HG03097 (cell line): ENCODE measurements around the gene MAP1B.

Experiments
- ATAC-seq: cut with Tn5 transposase; IDR thresholded peaks from one replicate; pipeline ENCODE4 v1.9.1; 2021; ENCODE audit not compliant: unreplicated experiment, low FRiP score

MAP1B gene

GRCh38 chr5:72093824-72094223 lies 13.5 kb upstream of the MAP1B start:
- ATAC-seq, result no peak

- no peak for ATAC-seq
These were observed 10.6 kb upstream of the MAP1B start for GRCh38 chr5:72096602-72097188.

GRCh38 chr5:72101828-72102227 lies 5.4 kb upstream of the MAP1B start:
- no peak for ATAC-seq

GRCh38 chr5:72106817-72107130 lies 501 bp upstream of the MAP1B start:
- ATAC-seq, result no peak

- no peak for ATAC-seq
These were observed 576 bp downstream of the MAP1B start for GRCh38 chr5:72107901-72108201.

GRCh38 chr5:72108202-72109061 lies 1.2 kb downstream of the MAP1B start:
- ATAC-seq, result no peak

GRCh38 chr5:72109062-72109411 lies 1.8 kb downstream of the MAP1B start:
- ATAC-seq, result no peak

- ATAC-seq, result no peak
These were observed 2.4 kb downstream of the MAP1B start for GRCh38 chr5:72109625-72110024.

- ATAC-seq, result no peak
These were observed 3.2 kb downstream of the MAP1B start for GRCh38 chr5:72110394-72111013.

- ATAC-seq, result no peak
These were observed 5.1 kb downstream of the MAP1B start for GRCh38 chr5:72112389-72112788.

- no peak for ATAC-seq
These were observed 7.4 kb downstream of the MAP1B start for GRCh38 chr5:72114629-72115028.

- ATAC-seq, result no peak
These were observed 8.0 kb downstream of the MAP1B start for GRCh38 chr5:72115296-72115695.

GRCh38 chr5:72117307-72117706 lies 10.0 kb downstream of the MAP1B start:
- no peak for ATAC-seq

GRCh38 chr5:72121052-72121779 lies 13.9 kb downstream of the MAP1B start:
- ATAC-seq, result no peak

GRCh38 chr5:72121780-72122445 lies 14.6 kb downstream of the MAP1B start:
- no peak for ATAC-seq

- ATAC-seq, result no peak
These were observed 15.3 kb downstream of the MAP1B start for GRCh38 chr5:72122602-72123001.

- ATAC-seq, result no peak
These were observed 16.6 kb downstream of the MAP1B start for GRCh38 chr5:72123764-72124376.

- no peak for ATAC-seq
These were observed 18.1 kb downstream of the MAP1B start for GRCh38 chr5:72125271-72125940.

GRCh38 chr5:72125941-72126620 lies 18.8 kb downstream of the MAP1B start:
- ATAC-seq, result no peak

GRCh38 chr5:72126796-72127195 lies 19.5 kb downstream of the MAP1B start:
- no peak for ATAC-seq
